ENCODE measurements around the gene ORC4. TPM values are rescaled to one million over a fixed set of nuclear protein-coding genes. Genes with fewer than 3 reads are reported as not detected.
"Not testable (repeated sequence)": the region's sequence is repeated elsewhere in the genome, so short reads cannot be mapped to it uniquely, and the experiment has no call there.

The ORC4 gene
- total RNA-seq, 3 donors from 2014 or later, result 33.3 to 49.9 (median 41.6) TPM

DNA sequence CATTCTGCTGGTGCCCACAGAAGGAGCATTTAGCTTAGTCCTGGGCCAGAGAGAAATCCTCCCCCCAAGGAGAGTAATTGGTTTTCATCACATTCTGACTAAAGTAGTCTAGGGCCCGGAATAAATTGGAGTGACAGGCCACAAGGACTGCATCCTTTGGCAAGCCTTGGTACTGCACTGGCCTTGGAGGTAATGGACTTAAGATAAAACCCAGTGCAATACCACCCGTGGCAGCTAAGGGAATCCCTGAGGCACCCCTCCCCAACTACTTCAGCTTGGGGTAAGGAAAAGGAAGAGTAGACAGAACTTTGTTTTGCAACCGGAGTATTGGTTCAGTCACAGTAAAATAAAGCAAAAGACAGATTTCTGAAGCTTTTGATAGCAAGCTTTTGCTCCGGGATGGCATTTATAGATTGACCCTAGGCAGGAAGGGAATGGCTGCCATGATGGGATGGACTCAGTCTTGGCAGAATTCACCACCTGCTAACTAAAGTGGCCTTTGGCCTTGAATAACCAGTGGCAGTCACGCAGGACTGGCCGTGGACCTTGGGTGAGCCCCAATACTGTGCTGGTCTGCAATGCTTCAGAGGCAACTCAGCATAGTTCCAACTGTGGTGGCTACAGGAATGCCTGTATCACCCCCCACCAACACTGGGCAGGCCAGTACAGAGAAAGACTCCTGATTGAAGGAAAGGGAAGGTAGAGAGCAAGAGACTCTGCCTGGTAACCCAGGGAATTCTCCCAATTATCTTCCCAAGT, 14.1 kb downstream of the ORC4 start:
- no peaks in the 10 kb centered on the region for H3K36me3 ChIP-seq (ENCODE audit: low read depth)
- H3K4me1 ChIP-seq (ENCODE audit: low read depth), result no peaks in the 10 kb centered on the region
- TF ChIP-seq, protein P1, sequence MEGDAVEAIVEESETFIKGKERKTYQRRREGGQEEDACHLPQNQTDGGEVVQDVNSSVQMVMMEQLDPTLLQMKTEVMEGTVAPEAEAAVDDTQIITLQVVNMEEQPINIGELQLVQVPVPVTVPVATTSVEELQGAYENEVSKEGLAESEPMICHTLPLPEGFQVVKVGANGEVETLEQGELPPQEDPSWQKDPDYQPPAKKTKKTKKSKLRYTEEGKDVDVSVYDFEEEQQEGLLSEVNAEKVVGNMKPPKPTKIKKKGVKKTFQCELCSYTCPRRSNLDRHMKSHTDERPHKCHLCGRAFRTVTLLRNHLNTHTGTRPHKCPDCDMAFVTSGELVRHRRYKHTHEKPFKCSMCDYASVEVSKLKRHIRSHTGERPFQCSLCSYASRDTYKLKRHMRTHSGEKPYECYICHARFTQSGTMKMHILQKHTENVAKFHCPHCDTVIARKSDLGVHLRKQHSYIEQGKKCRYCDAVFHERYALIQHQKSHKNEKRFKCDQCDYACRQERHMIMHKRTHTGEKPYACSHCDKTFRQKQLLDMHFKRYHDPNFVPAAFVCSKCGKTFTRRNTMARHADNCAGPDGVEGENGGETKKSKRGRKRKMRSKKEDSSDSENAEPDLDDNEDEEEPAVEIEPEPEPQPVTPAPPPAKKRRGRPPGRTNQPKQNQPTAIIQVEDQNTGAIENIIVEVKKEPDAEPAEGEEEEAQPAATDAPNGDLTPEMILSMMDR (IDR thresholded peaks at IDR 0.05), result no peak
- DNase-seq, result no peak
- no peaks in the 10 kb centered on the region for H3K9me3 ChIP-seq
- no peak for ATAC-seq
- H3K4me3 ChIP-seq, result no peak overlapping the region
- intact Hi-C loops (cut with DNase I, micrococcal nuclease), result no loop called here

DNA sequence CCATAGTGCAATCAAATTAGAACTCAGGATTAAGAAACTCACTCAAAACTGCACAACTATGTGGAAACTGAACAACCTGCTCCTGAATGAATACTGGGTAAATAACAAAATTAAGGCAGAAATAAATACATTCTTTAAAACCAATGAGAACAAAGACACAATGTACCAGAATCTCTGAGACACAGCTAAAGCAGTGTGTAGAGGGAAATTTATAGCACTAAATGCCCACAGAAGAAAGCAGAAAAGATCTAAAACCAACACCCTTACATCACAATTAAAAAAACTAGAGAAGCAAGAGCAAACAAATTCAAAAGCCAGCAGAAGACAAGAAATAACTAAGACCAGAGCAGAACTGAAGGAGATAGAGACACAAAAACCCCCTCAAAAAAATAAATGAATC, 18.1 kb downstream of the ORC4 start:
- intact Hi-C loops (cut with DNase I, micrococcal nuclease); ATAC-seq; H3K4me1 ChIP-seq (ENCODE audit: low read depth); H3K9me3 ChIP-seq; DNase-seq; H3K4me3 ChIP-seq; H3K36me3 ChIP-seq (ENCODE audit: low read depth): not testable (repeated sequence)

DNA sequence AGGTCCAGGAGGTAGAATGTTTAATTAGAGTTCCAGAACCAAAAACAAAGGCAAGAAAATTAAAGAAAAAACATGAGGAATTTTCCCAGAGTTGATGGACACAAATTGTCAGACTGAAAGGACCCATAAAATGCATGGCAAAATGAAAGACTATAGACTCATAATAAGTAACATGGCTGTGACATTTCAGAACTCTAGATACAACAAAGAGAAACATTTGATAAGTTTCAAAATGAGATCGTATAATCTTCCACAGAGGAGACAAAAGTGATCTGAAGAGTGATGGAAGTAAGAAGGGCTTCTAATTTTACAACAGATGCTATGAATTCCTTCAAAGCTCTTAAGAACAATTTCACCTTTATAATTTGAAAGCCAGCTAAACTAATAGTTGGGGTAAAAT, 20.4 kb downstream of the ORC4 start:
- ATAC-seq, result no peak
- intact Hi-C loops (cut with DNase I, micrococcal nuclease), result no loop called here
- Histone ChIP-seq H3K9me3 (no peaks in the 10 kb centered on the region), H3K36me3 (ENCODE audit: low read depth) (no peaks in the 10 kb centered on the region), H3K4me1 (ENCODE audit: low read depth) (no peaks in the 10 kb centered on the region), H3K4me3 (no peak overlapping the region)
- no peak for DNase-seq
- TF ChIP-seq, protein P1 (IDR thresholded peaks at IDR 0.05), result no peak

DNA sequence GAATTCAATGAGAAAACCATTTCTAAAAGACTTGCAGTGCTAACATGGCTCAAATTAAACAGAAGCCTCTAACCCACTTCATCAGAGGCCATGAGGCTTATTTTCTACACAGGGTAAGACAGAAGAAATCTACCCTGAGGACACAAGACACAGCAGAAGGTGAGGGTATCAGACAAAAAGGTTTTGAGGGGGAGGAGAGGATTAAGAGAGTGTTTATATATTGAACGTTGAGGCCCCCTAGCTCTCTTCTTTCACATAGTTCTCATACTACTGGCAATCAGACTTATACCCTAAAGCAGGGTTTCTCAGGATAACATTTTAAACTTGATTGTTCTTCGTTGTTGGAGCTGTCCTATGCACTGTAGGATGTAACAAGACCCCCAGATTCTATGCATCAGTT, 21.4 kb downstream of the ORC4 start:
- no peaks in the 10 kb centered on the region for H3K4me1 ChIP-seq (ENCODE audit: low read depth)
- intact Hi-C loops (cut with DNase I, micrococcal nuclease), result no loop called here
- ATAC-seq (no peak), DNase-seq (no peak)
- no peaks in the 10 kb centered on the region for H3K36me3 ChIP-seq (ENCODE audit: low read depth)
- H3K4me3 ChIP-seq, result no peak overlapping the region
- no peaks in the 10 kb centered on the region for H3K9me3 ChIP-seq
- TF ChIP-seq, protein P1 (IDR thresholded peaks at IDR 0.05), result no peak

DNA sequence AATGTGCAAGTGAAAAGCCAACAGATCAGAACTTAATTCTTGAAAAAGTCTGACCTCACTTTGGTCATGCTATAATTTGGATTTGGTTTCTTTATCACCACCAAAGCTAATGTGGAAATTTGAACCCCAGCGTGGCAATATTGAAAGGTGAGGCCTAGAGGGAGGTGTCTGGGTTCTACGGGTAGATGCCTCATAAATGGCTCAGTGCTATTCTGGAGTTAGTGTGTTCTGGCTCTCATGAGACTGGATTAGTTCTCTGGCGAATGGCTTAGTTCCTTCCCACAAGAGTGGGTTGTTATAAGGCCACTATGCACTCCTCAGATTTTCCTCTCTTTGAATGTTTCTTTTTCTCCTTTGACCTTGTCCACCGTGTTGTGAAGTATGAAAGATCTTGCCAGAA, 22.3 kb downstream of the ORC4 start:
- H3K4me1 ChIP-seq (ENCODE audit: low read depth), result no peaks in the 10 kb centered on the region
- no peak for DNase-seq
- H3K4me3 ChIP-seq, result no peak overlapping the region
- intact Hi-C loops (cut with DNase I, micrococcal nuclease), result no loop called here
- no peak for ATAC-seq
- no peaks in the 10 kb centered on the region for H3K36me3 ChIP-seq (ENCODE audit: low read depth)
- no peaks in the 10 kb centered on the region for H3K9me3 ChIP-seq
- TF ChIP-seq, protein P1 (IDR thresholded peaks at IDR 0.05), result no peak

DNA sequence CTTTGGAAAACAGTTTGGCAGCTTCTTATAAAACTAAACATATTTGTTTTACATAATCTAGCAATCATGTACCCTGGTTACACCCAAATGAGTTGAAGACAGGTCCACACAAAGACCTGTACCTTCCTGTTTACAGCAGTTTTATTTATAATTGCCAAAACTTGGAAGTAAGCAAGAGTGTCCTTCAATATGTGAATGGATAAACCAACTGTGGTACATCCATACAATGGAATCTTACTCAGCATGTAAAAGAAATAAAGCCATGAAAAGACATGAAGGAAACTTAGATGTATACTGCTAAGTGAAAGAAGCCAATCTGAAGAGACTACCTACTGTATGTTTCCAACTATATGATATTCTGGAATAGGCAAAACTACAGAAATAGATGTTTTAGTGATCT, 23.7 kb downstream of the ORC4 start:
- Histone ChIP-seq H3K36me3 (ENCODE audit: low read depth) (no peaks in the 10 kb centered on the region), H3K9me3 (no peaks in the 10 kb centered on the region), H3K4me3 (no peak overlapping the region), H3K4me1 (ENCODE audit: low read depth) (no peaks in the 10 kb centered on the region)
- intact Hi-C loops (cut with DNase I, micrococcal nuclease), result no loop called here
- ATAC-seq (no peak), DNase-seq (no peak)
- TF ChIP-seq, protein P1 (IDR thresholded peaks at IDR 0.05), result no peak

DNA sequence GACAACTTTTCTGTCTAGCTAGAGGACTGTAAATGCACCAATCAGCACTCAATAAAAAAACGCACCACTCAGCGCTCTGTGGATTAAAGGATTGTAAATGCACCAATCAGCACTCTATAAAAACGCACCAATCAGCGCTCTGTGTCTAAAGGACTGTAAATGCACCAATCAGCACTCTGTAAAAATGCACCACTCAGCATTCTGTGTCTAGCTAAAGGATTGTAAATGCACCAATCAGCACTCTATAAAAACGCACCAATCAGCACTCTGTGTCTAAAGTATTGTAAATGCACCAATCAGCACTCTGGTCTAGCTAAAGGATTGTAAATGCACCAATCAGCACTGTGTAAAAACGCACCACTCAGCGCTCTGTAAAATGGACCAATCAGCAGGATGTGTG, 25.6 kb downstream of the ORC4 start:
- H3K36me3 ChIP-seq (ENCODE audit: low read depth); DNase-seq; H3K4me3 ChIP-seq; H3K9me3 ChIP-seq; H3K4me1 ChIP-seq (ENCODE audit: low read depth); intact Hi-C loops (cut with DNase I, micrococcal nuclease); ATAC-seq: not testable (repeated sequence)

Data from mucosa of descending colon (tissue), 3 donors.